ENCODE measurements around the gene SLC35A4.

Gene SLC35A4

DNA sequence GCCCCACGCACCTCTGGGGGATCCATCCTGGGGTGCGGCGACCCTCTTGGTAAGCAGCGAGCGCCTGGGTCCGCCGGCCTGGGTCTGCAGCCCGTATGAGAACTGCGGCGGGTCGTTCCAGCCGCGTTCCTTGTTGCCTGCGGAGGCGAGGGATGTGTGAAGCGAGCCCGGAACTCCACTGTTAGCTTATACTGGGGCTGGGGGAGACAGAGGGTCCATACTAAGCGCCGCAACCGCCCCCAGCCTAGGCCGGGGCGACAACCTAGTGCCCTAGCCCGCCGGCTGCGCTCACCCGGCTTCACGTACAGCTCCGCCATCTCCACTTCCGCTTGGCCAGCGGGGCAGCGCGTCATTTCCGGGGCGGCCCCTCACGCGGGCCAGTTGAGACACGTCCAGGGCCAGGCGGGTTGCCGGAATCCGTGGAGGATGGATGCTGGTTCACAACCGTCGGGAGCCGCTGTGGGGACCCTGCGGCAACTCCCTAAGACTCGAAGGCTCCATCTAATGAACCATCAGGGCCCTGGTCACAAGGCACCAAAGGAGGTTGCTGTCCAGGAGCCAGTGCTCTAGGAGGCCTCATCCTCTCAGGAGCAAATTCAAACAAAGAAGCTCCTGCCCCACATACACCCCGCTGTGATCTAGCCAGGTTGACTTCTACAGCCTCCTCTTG is 7.4 kb upstream of the SLC35A4 start, which contains the start of gene SRA1:
TSS of gene SRA1 (minus strand) at position 338 of the 670 bp plus-strand sequence. CDS start at position 317, 21 bp downstream.
- peak within 1 kb of the TSS; percentile 94 for H3K4me3 ChIP-seq (ENCODE audit: low read depth, low read length)
- DNase-seq (ENCODE audit: low read depth): peak; percentile 93
- no peak for TF ChIP-seq CTCF (IDR thresholded peaks at IDR 0.05; ENCODE audit: insufficient read depth, low read depth, low read length, missing control alignments)

GRCh38 chr5:140557965-140558364 is 6.7 kb upstream of the SLC35A4 start:
- TF ChIP-seq CTCF (IDR thresholded peaks at IDR 0.05; ENCODE audit: insufficient read depth, low read depth, low read length, missing control alignments): no peak
- no peak for DNase-seq (ENCODE audit: low read depth)
- H3K4me3 ChIP-seq (ENCODE audit: low read depth, low read length): peak overlapping the region; percentile 94

DNA sequence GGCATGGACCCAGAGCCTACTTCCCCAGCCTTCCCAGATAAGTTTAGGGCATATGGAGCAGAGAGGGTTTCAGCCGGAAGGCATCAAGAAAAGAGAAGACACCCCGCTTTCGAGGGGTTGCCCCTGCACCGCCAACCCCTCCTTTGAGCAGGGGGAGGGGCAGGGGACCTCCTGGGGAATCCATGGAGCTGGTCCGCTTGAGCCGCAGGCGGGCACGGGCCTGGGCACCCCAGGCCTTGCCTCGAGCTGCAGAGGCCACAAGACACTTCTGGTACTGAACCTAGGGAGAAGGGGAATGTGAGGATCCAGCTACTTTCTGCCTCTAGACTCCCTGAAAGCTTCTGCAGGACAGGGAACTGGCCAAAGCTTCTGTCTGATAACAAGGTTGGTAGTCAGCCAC is 6.1 kb upstream of the SLC35A4 start:
- no peak for DNase-seq (ENCODE audit: low read depth)
- no peak for TF ChIP-seq CTCF (IDR thresholded peaks at IDR 0.05; ENCODE audit: insufficient read depth, low read depth, low read length, missing control alignments)
- H3K4me3 ChIP-seq (ENCODE audit: low read depth, low read length): no peak overlapping the region

DNA sequence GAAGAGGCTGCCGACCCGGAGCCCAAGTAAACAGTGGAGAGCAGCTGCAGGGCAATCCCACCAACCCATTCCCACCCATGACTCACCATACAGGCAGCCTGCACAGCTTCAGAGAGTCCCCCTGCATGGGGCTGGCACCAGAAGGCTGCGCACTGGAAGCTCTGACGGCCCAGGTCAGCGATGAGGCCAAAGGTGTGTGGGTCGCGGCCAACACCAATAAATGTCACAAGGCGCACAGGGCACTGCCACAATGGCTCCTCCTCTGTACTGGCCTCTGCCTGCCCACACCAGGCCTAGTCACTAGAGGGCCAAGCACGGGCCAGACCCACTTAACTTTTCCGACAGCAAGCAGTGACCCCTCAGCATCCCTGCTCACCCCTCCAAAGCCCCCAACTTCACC is 4.4 kb upstream of the SLC35A4 start:
- no peak overlapping the region for H3K4me3 ChIP-seq (ENCODE audit: low read depth, low read length)
- no peak for TF ChIP-seq CTCF (IDR thresholded peaks at IDR 0.05; ENCODE audit: insufficient read depth, low read depth, low read length, missing control alignments)
- DNase-seq (ENCODE audit: low read depth): no peak

DNA sequence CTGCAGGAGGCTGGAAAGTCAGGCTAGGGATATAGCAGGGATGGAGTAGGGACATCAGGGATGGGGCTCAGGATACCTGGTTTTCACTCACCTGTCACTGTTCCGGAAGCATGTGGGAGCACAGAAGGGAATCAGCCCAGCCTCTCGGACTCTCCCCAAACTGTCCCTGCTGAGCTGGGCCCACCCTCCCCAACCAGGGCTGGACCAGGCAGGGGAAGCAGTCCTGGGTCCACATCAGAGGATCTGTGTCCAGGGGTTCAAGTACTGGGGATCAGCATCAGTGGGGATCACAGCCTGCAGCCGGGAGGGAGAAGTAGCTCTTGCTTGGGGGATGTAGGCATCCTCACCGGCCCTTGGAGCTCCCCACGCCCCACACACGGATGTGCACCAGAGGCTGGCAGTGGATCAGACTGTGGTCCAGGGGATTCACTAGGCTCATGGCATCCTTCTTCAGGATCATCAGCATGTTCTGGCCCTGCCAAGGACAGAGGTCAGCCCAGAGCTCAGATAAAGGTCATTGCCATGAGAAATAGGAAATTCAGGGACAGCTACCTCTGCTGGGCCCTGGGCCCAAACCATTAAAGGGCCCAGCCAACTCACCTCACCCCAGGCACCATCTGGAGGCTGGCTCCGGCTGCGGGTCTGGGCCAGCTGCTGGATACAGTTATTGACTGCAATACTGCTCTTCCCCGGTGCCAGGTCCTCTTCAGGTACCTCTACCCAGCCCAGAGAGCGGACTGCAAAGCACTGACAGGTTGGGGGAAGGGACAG is 2.7 kb upstream of the SLC35A4 start:
- no peak for DNase-seq (ENCODE audit: low read depth)
- TF ChIP-seq CTCF (IDR thresholded peaks at IDR 0.05; ENCODE audit: insufficient read depth, low read depth, low read length, missing control alignments): no peak
- H3K4me3 ChIP-seq (ENCODE audit: low read depth, low read length): no peak overlapping the region

DNA sequence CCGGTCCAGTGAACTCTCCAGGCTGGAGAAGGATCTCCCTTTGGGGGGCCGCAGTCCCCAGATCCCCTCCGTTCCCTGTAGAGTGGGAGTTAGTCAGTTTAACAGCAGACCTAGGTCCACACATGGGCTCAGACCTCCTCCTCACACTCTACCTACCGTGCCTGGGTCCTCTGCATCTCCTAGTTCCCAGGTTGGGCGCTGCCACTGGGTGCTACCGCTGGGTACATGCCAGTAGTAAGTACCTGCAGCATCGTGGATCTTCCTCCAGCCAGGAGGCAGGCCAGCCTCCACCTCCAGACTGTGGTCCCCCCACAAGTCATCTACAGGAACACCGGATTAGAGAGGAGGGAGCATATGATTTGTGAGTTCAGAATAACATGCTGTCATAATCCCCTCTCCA is 1.0 kb upstream of the SLC35A4 start:
- TF ChIP-seq CTCF (IDR thresholded peaks at IDR 0.05; ENCODE audit: insufficient read depth, low read depth, low read length, missing control alignments): no peak
- no peak for DNase-seq (ENCODE audit: low read depth)
- peak overlapping the region; percentile 93 for H3K4me3 ChIP-seq (ENCODE audit: low read depth, low read length)

Measured in GM12865 (cell line).